ENCODE results near the gene DPPA2.

DPPA2 gene

DNA sequence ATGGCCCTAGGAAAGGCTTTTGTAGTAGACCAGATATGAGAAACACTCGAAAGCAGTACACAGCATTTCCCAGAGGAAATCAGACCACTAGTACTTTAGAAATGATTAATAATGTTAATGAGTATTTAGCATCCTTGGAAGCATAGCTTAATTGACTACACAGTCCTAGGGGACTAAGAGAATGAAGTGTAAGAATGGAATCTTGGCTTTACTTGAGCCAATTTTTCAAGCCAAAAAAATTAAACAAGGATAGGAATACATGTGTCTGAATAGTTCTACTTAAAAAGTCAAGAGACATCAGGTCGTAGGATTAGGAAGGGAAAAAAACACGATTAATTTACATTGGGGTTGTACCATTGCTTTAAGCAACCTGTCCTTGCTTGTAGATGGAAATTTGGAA lies 38.2 kb downstream of the DPPA2 start:
- H4K20me1 ChIP-seq (ENCODE audit: insufficient read depth, low read length): no peaks in the 10 kb centered on the region
- no peaks in the 10 kb centered on the region for H3K36me3 ChIP-seq (replicated peaks; ENCODE audit: insufficient read depth, low read length)
- no peak overlapping the region for H3K4me2 ChIP-seq (ENCODE audit: low read depth, low read length)
- DNase-seq: no peak
- no peak overlapping the region for H3K4me3 ChIP-seq (ENCODE audit: low read length)
- no peaks in the 10 kb centered on the region for H3K9me3 ChIP-seq (replicated peaks; ENCODE audit: insufficient read depth, low read length)
- TF ChIP-seq EZH2phosphoT487 (IDR thresholded peaks at IDR 0.05; ENCODE audit: low read length) (no peak), EZH2 (optimal IDR thresholded peaks at IDR 0.05; ENCODE audit: low read depth, low read length) (no peak)
- TF ChIP-seq, protein P1, sequence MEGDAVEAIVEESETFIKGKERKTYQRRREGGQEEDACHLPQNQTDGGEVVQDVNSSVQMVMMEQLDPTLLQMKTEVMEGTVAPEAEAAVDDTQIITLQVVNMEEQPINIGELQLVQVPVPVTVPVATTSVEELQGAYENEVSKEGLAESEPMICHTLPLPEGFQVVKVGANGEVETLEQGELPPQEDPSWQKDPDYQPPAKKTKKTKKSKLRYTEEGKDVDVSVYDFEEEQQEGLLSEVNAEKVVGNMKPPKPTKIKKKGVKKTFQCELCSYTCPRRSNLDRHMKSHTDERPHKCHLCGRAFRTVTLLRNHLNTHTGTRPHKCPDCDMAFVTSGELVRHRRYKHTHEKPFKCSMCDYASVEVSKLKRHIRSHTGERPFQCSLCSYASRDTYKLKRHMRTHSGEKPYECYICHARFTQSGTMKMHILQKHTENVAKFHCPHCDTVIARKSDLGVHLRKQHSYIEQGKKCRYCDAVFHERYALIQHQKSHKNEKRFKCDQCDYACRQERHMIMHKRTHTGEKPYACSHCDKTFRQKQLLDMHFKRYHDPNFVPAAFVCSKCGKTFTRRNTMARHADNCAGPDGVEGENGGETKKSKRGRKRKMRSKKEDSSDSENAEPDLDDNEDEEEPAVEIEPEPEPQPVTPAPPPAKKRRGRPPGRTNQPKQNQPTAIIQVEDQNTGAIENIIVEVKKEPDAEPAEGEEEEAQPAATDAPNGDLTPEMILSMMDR (IDR thresholded peaks at IDR 0.05; ENCODE audit: low read length): no peak
- H3K9me2 ChIP-seq (replicated peaks; ENCODE audit: insufficient read depth, low read length): no peaks in the 10 kb centered on the region
- no peaks in the 10 kb centered on the region for H3K79me2 ChIP-seq (ENCODE audit: low read length)
- no peaks in the 10 kb centered on the region for H3K4me1 ChIP-seq (ENCODE audit: low read length)
- H3K9ac ChIP-seq (ENCODE audit: low read length): no peak overlapping the region
- H3K27me3 ChIP-seq (replicated peaks; ENCODE audit: insufficient read depth, low read length): no peaks in the 10 kb centered on the region
- no peak overlapping the region for H3K27ac ChIP-seq (ENCODE audit: low read length)
- H3F3A ChIP-seq (ENCODE audit: insufficient read depth, low read length): no peaks in the 10 kb centered on the region
- H2AFZ ChIP-seq (ENCODE audit: low read length): no peak overlapping the region

DNA sequence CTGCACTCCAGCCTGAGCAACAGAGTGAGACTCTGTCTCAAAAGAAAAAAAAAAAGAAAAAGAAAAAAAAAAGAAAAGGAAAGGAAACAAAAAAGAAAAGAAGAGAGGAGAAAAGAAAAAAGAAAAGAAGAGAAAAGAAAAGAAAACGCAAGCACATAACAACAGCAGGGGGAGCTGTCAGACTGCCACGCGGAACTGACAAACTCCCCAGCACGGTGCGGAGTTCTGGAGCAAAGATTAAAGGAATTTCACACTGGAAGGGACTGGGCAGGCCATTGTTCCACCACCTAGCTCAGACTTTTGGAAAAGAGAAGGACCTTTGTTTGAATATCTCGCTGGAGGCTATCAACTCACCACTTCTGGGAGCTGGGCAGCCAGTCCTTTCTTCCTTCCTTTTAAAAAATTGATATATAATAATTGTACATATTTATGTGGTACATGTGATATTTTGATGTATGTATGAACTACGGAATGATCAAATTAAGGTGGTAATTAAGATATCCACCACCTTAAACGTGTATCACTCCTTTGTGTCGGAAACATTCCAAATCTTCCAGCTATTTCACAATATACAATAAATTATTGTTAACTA lies 40.5 kb downstream of the DPPA2 start:
- Histone ChIP-seq H3K4me3 (ENCODE audit: low read length) (no peak overlapping the region), H3K4me2 (ENCODE audit: low read depth, low read length) (no peak overlapping the region), H3K9ac (ENCODE audit: low read length) (no peak overlapping the region), H3K9me2 (replicated peaks; ENCODE audit: insufficient read depth, low read length) (no peaks in the 10 kb centered on the region), H3K9me3 (replicated peaks; ENCODE audit: insufficient read depth, low read length) (no peaks in the 10 kb centered on the region), H4K20me1 (ENCODE audit: insufficient read depth, low read length) (no peaks in the 10 kb centered on the region), H3K27ac (ENCODE audit: low read length) (no peak overlapping the region), H2AFZ (ENCODE audit: low read length) (no peak overlapping the region), H3F3A (ENCODE audit: insufficient read depth, low read length) (no peaks in the 10 kb centered on the region), H3K36me3 (replicated peaks; ENCODE audit: insufficient read depth, low read length) (no peaks in the 10 kb centered on the region), H3K4me1 (ENCODE audit: low read length) (no peaks in the 10 kb centered on the region), H3K27me3 (replicated peaks; ENCODE audit: insufficient read depth, low read length) (no peaks in the 10 kb centered on the region), H3K79me2 (ENCODE audit: low read length) (no peaks in the 10 kb centered on the region)
- no peak for TF ChIP-seq EZH2phosphoT487 (IDR thresholded peaks at IDR 0.05; ENCODE audit: low read length)
- no peak for TF ChIP-seq EZH2 (optimal IDR thresholded peaks at IDR 0.05; ENCODE audit: low read depth, low read length)
- TF ChIP-seq, protein P1 (IDR thresholded peaks at IDR 0.05; ENCODE audit: low read length): peak; percentile 49
- DNase-seq: peak; percentile 14

DNA sequence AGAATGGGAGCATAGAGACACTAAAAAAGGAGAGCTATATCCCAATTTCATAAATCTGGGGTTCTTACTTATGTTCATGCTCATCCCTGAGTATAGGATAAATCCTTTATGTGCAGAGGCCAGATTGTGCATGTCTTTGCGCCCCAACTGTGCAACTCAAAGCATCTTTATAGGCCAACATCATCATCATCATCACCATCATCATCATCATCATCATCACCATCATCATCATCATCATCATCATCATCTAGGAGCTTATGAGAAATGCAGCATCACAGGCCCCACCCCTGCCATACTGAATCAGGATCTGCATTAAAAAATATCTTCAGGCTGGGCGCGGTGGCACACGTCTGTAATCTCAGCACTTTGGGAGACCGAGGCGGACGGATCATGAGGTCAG lies 45.5 kb downstream of the DPPA2 start:
- Histone ChIP-seq H2AFZ (ENCODE audit: low read length) (no peak overlapping the region), H3K4me3 (ENCODE audit: low read length) (no peak overlapping the region), H3K9me2 (replicated peaks; ENCODE audit: insufficient read depth, low read length) (no peaks in the 10 kb centered on the region), H3K27me3 (replicated peaks; ENCODE audit: insufficient read depth, low read length) (no peaks in the 10 kb centered on the region), H3K36me3 (replicated peaks; ENCODE audit: insufficient read depth, low read length) (no peaks in the 10 kb centered on the region), H3K4me1 (ENCODE audit: low read length) (no peaks in the 10 kb centered on the region), H3K27ac (ENCODE audit: low read length) (no peak overlapping the region), H3K9ac (ENCODE audit: low read length) (no peak overlapping the region), H3K9me3 (replicated peaks; ENCODE audit: insufficient read depth, low read length) (no peaks in the 10 kb centered on the region), H3F3A (ENCODE audit: insufficient read depth, low read length) (no peaks in the 10 kb centered on the region), H3K4me2 (ENCODE audit: low read depth, low read length) (no peak overlapping the region), H4K20me1 (ENCODE audit: insufficient read depth, low read length) (no peaks in the 10 kb centered on the region), H3K79me2 (ENCODE audit: low read length) (no peaks in the 10 kb centered on the region)
- no peak for DNase-seq
- TF ChIP-seq, protein P1 (IDR thresholded peaks at IDR 0.05; ENCODE audit: low read length): no peak
- TF ChIP-seq EZH2phosphoT487 (IDR thresholded peaks at IDR 0.05; ENCODE audit: low read length) (no peak), EZH2 (optimal IDR thresholded peaks at IDR 0.05; ENCODE audit: low read depth, low read length) (no peak)
